Prostate gland (tissue), 2 donors: Measurements from ENCODE around the gene ALG3. TPM values are rescaled to one million over a fixed set of nuclear protein-coding genes. Genes with fewer than 3 reads are reported as not detected.

Experiments
- DNase-seq: peaks from one replicate; pipeline ENCODE4 v3.0.0-alpha.2; 2019; ENCODE audit warnings: low spot score
- H3K27ac ChIP-seq, 2 donors: fragments of 200-600 bp; sonication (generic); 2 replicates each; pipeline ENCODE4 v1.5.1; 2017 to 2019
- H3K27me3 ChIP-seq: fragments of 200-600 bp; sonication (generic); replicated peaks from 2 replicates; pipeline ENCODE4 v1.5.1; 2019; ENCODE audit not compliant: insufficient read depth
- H3K36me3 ChIP-seq, 2 donors: fragments of 200-600 bp; sonication (generic); 1 replicate in 1 of 2; 2 replicates in 1 of 2; pipeline versions ENCODE4 v1.5.1 to v1.8.1; 2017 to 2019
- H3K4me1 ChIP-seq: fragments of 200-600 bp; sonication (generic); replicated peaks from 2 replicates; pipeline ENCODE4 v1.5.1; 2019
- H3K4me3 ChIP-seq, 2 donors: fragments of 200-600 bp; sonication (generic); 2 replicates each; pipeline ENCODE4 v1.5.1; 2017 to 2019
- H3K9me3 ChIP-seq: fragments of 200-600 bp; sonication (generic); 2 replicates; pipeline ENCODE4 v1.5.1; 2017
- CTCF ChIP-seq, 4 experiments: fragments of 200-600 bp in 2 of 4; fragments of 450-650 bp in 2 of 4; sonication (generic) in 2 of 4; IDR thresholded peaks; 1 replicate in 3 of 4; 2 replicates in 1 of 4; pipeline ENCODE4 v1.5.1; 2016 to 2019; ENCODE audit warnings: antibody characterized with exemption in 4 of 4, mild to moderate bottlenecking in 2 of 4, moderate library complexity in 2 of 4
- POLR2A ChIP-seq: fragments of 450-650 bp; IDR thresholded peaks from one replicate; pipeline ENCODE4 v1.6.1; 2016; ENCODE audit warnings: antibody characterized with exemption, mild to moderate bottlenecking
- POLR2AphosphoS5 ChIP-seq: sonication (generic); formaldehyde crosslinking; IDR thresholded peaks from one replicate; pipeline ENCODE4 v1.6.1; 2017; ENCODE audit warnings: antibody characterized with exemption
- WGBS: methylation state at CpG from one replicate; pipeline ENCODE4 v1.1.5; 2018; 5-methylcytosine and 5-hydroxymethylcytosine counted together
- intact Hi-C: fragments of 100-400 bp; cut with DNase I; formaldehyde crosslinking; loops from one replicate; pipeline ENCODE4 v1.14.2; 2022
- total RNA-seq, 2 donors: library from RNA; depleted of rRNA; stranded (reverse); fragments of >200 nt; gene quantifications; one replicate each; pipeline ENCODE4 v1.1.0, GENCODE V29; 2016

The ALG3 gene
- total RNA-seq, 2 donors from 2014 or later, result 78.4 to 79.4 TPM

GRCh38 chr3:184222521-184222920 lies 26.2 kb downstream of the ALG3 start:
- H3K27me3 ChIP-seq, result no peaks in the 10 kb centered on the region
- 55% methylated on average over 3 of the region's 3 CpGs for WGBS
- TF ChIP-seq CTCF (IDR thresholded peaks at IDR 0.05) (no peak), POLR2AphosphoS5 (no peak), POLR2A (no peak)

DNA sequence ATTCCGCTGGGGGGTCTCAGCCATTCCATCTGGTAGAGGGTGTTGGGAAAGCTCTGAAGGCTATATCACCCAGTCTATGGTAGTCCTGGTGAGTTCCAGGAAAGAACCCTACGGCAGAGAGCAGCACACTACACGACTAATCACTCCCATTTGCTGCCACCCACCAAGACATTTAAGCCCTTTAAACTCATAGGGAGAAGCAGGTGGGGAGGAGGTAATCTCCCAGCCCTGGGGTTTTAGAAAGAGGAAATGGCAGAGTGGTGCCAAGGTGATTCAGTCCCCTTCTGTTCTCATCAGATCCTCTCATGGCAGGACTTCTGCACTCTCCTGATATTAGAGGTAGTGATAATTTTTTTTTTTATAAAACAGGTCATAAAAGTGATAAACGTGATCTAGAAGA lies 29.9 kb downstream of the ALG3 start:
- TF ChIP-seq CTCF (IDR thresholded peaks at IDR 0.05) (no peak), POLR2AphosphoS5 (no peak), POLR2A (no peak)
- H3K9me3 ChIP-seq, result no peaks in the 10 kb centered on the region
- H3K27ac ChIP-seq, result no peak overlapping the region
- no peak for DNase-seq
- 42% methylated on average over 4 of the region's 4 CpGs for WGBS
- H3K4me1 ChIP-seq, result no peaks in the 10 kb centered on the region
- H3K27me3 ChIP-seq, result no peaks in the 10 kb centered on the region
- H3K4me3 ChIP-seq, result no peak overlapping the region
- H3K36me3 ChIP-seq, result no peaks in the 10 kb centered on the region
- intact Hi-C loops, result no loop called here

More at GRCh38 chr3:184222521-184222920, 26.2 kb downstream of the ALG3 start:
- intact Hi-C loops, result no loop called here
- no peaks in the 10 kb centered on the region for H3K36me3 ChIP-seq
- H3K27ac ChIP-seq, result no peak overlapping the region
- no peak for DNase-seq
- H3K4me1 ChIP-seq, result no peaks in the 10 kb centered on the region
- no peak overlapping the region for H3K4me3 ChIP-seq
- H3K9me3 ChIP-seq, result no peaks in the 10 kb centered on the region

DNA sequence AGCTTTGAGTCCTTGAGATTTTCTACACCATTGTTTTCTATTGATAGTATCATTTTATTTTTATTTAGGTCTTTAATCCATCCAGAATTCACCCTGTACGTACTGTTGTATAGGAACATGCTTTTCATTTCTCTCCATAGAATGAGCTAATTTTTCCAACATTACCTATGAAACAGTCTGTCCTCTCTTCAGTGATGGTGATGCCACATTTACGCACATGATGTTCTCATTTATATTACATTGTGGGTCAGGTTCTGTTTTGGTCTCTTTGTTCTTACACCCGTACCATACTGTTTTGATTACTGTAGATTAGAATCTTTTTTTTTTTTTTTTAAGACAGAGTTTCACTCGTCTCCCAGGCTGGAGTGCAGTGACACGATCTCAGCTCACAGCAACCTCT lies 37.0 kb downstream of the ALG3 start:
- intact Hi-C loops, result no loop called here
- no peak for DNase-seq

GRCh38 chr3:184211297-184211696 lies 37.5 kb downstream of the ALG3 start:
- intact Hi-C loops, result no loop called here
- Histone ChIP-seq H3K27me3 (no peaks in the 10 kb centered on the region), H3K36me3 (no peaks in the 10 kb centered on the region), H3K9me3 (no peaks in the 10 kb centered on the region), H3K4me1 (no peaks in the 10 kb centered on the region), H3K27ac (no peak overlapping the region), H3K4me3 (no peak overlapping the region)
- TF ChIP-seq POLR2AphosphoS5 (no peak), POLR2A (no peak), CTCF (IDR thresholded peaks at IDR 0.05) (no peak)
- 55% methylated on average over 5 of the region's 5 CpGs for WGBS
- DNase-seq, result no peak

More for the DNA sequence above, 37.0 kb downstream of the ALG3 start:
- Histone ChIP-seq H3K27me3 (no peaks in the 10 kb centered on the region), H3K36me3 (no peaks in the 10 kb centered on the region), H3K4me3 (no peak overlapping the region), H3K4me1 (no peaks in the 10 kb centered on the region), H3K9me3 (no peaks in the 10 kb centered on the region), H3K27ac (no peak overlapping the region)
- no peak for TF ChIP-seq POLR2A
- TF ChIP-seq POLR2AphosphoS5, result no peak
- TF ChIP-seq CTCF (IDR thresholded peaks at IDR 0.05), result no peak
- 45% methylated on average over 5 of the region's 5 CpGs for whole genome bisulfite sequencing

GRCh38 chr3:184209146-184209923 lies 39.4 kb downstream of the ALG3 start:
- H3K27ac ChIP-seq, result no peak overlapping the region
- H3K4me1 ChIP-seq, result no peaks in the 10 kb centered on the region
- no peak overlapping the region for H3K4me3 ChIP-seq
- H3K36me3 ChIP-seq, result no peaks in the 10 kb centered on the region
- no peaks in the 10 kb centered on the region for H3K9me3 ChIP-seq
- TF ChIP-seq CTCF (IDR thresholded peaks at IDR 0.05), result no peak
- TF ChIP-seq POLR2A, result no peak
- no peak for TF ChIP-seq POLR2AphosphoS5
- DNase-seq, result no peak
- H3K27me3 ChIP-seq, result no peaks in the 10 kb centered on the region
- intact Hi-C loops, result no loop called here
- 38% methylated on average over 11 of the region's 11 CpGs for WGBS
